Measurements from ENCODE around the gene FBL.

The FBL gene

GRCh38 chr19:39842693-39843435 is 3.3 kb downstream of the FBL start:
- no peak for DNase-seq (ENCODE audit: low spot score)

DNA sequence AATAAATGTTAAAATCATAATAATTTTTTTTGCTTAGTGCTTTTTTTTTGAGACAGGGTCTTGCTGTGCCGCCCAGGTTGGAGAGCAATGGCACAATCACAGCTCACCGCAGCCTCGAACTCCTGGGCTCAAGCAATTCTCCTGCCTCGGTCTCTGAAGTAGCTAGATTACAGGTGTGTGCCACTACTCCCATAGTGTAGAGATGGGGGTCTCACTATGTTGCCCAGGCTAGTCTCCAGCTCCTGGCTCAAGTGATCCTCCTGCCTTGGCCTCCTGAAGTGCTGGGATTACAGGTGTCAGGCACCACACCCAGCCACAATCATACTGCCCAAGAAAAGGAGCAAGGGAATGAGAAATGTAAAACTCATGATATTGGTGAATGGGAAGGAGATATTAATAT is 5.1 kb downstream of the FBL start:
- no peak for DNase-seq (ENCODE audit: low spot score)

DNA sequence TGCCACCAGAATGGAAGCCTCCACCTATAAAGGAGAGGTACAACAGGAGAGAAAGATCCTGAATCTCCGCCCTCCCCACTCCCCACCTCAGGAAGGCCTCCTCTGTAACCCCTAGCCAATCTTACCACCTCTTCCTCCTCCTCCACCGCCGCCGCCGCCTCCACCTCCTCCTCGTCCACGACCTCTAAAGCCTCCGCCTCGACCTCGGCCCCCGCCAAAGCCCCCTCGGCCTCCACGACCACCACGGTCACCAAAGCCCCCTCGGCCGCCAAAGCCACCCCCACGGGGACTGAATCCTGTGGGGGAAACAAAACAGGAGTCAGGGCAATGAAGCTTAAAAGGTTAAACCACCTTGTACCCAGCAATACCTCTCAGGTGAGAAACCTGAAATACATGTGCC is 5.7 kb downstream of the FBL start:
- DNase-seq (ENCODE audit: low spot score), result no peak

DNA sequence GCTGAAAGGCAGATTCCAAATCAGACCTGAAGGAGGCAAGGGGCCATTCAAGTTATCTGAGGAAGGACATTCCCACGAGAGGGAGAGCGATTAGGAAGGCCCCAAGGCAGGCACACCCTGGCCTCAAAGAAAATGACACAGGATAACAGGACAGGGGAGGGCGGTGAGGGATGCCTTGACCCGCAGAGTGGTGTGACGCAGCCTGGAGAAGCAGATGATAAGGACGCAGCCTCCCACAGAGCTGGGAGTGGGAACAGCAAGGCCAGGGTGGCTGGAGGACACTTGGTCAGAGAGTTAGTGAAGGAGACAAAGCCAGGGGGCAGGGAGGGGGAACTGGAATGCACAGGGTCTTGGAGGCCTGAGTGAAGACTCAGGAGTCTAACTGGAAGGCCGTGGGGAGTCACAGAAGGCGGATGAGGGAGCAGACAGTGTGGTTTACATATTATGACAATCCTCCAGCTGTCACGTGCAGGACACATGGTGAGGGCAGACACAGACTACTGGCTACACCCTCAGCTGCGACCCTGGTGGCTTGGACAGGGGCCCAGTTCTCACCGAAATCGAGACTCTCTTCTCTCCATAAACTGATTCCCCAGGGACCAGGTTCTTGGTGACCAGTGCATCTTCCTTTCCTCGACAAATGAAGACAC is 6.4 kb downstream of the FBL start:
- no peak for DNase-seq (ENCODE audit: low spot score)

- DNase-seq (ENCODE audit: low spot score), result no peak
Measured at GRCh38 chr19:39838569-39838968, 7.6 kb downstream of the FBL start.

DNA sequence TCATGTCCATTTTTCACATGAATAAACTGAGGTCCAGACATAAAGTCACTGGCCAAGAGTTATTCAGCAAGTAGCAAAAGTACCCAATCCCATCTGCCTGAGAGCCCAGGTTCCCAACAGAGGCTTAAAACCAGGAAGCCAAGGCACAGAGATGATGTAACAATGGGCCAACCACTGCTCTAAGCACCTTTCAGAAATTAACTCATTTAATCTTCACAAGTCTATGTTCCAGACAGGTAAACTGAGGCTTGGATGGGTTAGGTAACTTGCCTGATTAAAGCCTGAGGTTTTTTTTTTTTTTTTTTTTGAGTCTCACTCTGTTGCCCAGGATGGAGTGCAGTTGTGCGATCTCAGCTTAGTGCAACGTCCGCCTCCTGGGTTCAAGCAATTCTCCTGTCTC is 8.2 kb downstream of the FBL start:
- DNase-seq (ENCODE audit: low spot score), result no peak

DNA sequence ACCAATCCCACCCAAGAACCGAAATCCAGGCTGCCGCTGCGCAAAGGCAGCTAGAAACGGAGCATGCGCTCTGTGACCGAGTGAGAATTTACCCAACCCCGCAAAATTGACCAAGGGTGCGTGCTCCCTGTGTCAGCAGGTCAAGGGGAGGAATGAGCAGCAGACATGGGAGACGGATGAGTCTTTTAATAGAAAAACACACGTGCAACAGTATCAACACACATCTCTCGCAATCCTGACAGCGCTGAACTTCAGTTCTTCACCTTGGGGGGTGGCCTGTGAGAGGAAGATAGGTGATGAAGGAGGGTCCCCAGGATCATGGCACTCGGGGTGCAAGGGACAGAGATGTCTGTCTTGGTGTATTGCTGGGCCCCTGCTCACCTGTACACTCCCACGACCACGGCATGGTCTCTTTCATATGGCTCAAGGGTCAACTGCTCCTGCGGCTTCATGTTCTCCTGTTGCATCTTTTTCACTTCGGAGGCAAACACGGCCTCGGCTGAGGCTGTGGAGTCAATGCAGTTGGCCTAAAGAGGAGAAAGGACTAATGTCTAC is 11.8 kb downstream of the FBL start:
- no peak for DNase-seq (ENCODE audit: low spot score)

DNA sequence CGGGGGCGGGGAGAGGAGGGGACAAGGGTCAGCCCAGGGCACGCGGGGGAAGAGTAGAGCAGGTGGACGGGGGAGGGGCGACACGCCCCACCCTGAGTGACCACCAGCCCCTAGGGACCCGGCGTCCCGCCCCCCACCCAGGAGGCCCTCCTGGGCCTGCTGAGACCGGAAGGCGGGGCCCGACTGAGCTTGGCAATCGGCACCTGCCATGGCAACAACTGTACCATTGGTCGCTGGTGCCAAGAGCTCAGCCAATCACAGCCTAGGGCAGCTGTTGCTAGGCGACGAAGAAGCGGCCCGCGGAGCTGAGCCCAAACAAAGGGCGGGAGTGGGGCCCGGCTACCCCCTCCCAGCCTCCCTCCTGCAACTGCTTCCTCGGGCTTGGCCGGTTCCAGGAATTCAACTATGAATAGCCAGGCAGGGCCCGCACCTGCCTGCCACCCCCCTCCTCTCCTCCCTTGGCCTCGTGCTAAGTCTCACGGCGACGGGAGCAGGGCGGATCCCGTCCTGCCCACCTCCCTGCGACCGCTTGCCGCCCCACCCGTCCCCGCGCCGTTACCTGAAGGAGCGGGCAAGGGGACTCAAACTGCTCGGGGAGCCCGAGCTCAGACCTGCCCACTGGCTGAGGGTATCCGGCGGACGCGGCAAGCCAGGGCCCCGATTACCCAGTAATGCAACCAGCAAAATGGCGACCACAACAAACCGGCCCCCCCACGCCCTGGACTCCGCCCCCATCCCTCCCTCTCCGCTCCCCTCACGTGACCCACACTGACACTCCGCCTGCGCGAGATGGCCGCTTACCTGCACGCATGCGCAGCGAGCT is 12.5 kb downstream of the FBL start, which contains the start of gene DYRK1B:
Gene DYRK1B (minus strand): TSS at position 699 of the 823 bp plus-strand sequence. CDS start 2,295 bp downstream, outside the sequence.
- peak; percentile 98 for DNase-seq (ENCODE audit: low spot score)

DNA sequence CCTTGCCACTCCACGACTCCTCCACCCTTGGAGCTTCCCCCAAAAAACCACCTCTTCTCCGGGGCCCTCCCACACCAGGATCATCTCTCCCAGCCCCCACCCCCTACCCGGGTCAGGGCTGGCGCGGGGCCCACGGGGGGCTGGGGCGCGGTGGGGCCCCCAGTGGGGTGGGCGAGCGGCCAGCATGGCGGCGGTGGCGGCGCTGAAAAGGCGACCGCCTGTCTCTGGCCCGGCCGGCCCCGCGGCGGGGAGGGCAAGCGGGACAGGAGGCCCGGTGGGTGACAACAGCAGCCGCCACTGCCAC is 13.1 kb downstream of the FBL start:
- DNase-seq (ENCODE audit: low spot score), result no peak

GRCh38 chr19:39832341-39833083 is 13.7 kb downstream of the FBL start:
- DNase-seq (ENCODE audit: low spot score), result no peak

DNA sequence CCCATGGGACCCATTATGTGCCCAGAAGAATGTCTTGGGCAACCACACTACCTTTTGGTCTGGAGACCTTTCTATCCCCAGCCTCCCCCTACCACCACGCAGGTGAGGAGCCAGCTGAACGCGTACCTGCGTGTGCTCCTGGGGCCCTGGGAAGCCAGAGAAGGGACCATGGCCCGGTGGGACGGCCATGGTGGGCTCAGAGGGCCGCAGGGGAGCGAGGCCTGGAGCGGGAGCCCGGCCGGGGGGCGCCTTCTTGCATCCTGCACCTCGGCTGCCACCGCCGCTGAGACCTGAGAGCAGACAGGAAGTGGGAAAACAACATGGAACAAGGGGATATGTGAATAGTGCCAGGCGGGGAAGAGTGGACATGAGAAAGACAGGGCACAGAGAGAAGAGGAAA is 14.5 kb downstream of the FBL start:
- no peak for DNase-seq (ENCODE audit: low spot score)

- DNase-seq (ENCODE audit: low spot score), result no peak
Measured at GRCh38 chr19:39830847-39831246, 15.3 kb downstream of the FBL start.

GRCh38 chr19:39830406-39830805 is 15.8 kb downstream of the FBL start:
- DNase-seq (ENCODE audit: low spot score), result no peak

DNA sequence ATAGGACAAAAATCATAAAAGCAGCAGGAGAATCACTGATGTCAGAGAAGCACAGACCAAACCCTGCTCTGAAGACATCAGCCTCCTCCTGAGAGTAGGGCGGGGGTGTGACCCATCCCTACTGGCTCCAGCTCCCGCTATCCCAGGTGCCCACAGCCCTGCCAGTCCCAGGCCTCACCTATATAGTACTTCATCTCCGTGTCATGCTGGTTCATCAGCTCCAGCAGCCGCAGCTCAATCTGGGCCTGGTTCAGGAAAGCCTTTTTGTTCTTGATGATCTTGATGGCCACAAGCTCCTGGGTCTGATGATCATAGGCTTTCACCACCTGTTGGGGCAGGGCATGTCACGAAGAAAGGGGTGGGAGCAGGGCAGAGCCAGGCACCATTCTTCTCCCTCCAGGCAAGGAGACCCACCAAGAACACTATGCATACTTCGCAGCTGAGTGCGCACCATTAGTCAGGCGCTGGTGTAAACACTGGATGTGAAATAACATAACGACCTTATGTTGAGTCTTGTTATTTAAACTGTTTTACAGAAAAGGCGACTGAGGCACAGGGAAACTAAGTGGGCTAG is 16.4 kb downstream of the FBL start:
- no peak for DNase-seq (ENCODE audit: low spot score)

DNA sequence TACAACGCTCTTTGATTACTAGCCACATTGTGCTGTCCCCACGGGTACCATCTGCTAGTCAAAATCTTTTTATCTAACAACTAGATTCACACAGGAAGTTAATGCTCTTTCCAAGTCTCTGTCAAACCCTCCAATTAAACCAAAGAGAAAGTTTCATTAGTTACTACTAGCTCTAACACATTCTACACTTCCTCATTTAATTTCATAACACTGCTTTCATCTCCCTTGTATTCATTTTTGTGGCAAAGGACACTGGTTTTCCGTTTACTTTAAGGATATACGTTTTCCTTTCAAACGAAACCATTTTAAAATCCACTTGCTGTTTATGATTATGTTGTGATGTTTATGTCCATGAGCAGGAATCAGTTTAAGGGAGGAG is 17.5 kb downstream of the FBL start:
- DNase-seq (ENCODE audit: low spot score), result no peak

- no peak for DNase-seq (ENCODE audit: low spot score)
Measured at GRCh38 chr19:39828015-39828653, 18.0 kb downstream of the FBL start.

GRCh38 chr19:39827216-39827615 is 19.0 kb downstream of the FBL start:
- DNase-seq (ENCODE audit: low spot score), result no peak

DNA sequence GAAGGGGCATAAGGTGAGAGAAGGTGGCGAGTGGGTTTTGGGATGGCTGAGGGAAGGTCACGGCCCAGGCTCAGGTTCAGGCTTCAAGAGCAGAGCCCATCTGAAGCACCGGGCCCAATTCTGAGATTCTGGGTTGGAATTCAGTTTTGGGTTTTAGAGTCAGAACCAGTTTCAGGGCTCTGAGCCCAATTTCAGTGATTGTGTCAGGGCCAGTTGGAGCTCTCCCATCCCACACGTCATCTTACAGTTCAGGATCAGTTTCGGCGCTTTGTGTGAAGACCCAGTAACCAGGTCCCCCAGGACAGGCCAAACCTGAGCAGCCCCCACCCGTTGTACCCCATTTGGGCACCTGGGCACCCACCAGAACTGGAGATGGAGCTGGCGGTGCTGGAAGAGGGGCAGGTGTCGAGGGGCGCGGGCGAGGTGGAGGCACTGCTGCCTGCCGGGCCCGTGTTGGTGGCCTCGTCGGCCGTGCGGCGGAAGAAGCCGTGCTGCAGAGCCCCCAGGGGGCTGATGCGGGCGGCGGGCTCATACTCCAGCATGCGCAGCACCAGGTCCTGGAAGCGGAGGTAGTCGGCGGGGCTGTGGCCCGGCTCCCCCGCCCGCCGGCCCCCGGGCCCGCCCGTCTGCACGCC is 19.8 kb downstream of the FBL start:
- no peak for DNase-seq (ENCODE audit: low spot score)

DNA sequence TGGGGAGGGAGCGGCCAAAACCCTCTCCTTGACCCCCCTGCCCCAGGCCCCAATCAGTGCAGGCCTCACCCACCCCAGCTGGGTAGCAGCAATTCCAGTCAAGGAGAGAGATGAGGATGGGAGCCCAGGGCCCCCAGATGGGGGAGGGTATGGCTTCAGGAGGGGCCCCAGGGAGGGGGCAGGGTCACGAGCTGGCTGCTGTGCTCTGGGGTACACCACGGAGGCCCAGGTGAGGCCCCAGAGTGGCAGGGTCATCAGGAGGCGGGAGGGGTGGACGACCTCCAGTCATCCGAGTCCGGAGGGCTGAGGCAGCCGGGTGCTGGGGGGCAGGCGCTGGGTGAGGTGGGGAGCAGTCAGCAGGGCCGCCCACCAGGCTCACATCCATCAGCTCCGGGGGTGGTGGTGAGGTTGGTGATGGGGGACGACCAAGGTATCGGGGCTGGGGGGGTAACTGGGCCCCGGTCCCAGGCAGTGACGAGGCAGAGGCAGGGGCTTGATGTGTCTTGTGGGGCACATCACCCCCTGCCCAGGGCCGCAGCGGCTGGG is 20.6 kb downstream of the FBL start:
- no peak for DNase-seq (ENCODE audit: low spot score)

DNA sequence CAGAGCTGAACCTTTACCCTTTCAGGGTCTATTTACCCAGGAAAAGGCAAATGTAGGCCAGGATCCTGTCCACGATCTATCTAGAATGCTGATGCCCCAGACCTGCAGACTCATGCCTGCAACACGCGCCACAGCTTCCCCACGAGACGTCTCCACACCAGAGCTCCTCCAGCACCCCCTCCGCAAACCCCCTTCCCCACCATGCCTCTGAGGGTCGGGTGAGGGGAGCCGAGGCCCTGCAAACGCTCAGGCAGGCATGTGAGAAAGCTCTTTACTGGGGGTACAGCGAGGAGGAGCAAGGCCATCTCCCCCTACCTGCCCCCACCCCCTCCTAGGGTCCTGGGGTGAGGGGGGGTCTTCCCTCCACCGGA is 21.1 kb downstream of the FBL start:
- no peak for DNase-seq (ENCODE audit: low spot score)

Measured in hematopoietic multipotent progenitor cell treated with erythropoietin and hydrocortisone succinate and interleukin-3 and kit ligand, for 15 days (in vitro differentiated cells).